Testis (tissue), 3 donors: Measurements from ENCODE around the gene VSIG10. TPM values are rescaled to one million over a fixed set of nuclear protein-coding genes. Genes with fewer than 3 reads are reported as not detected.
A peak's percentile ranks its signal among the peaks of the same experiment; 100 is the strongest.

Experiments
- DNase-seq: peaks from one replicate; pipeline ENCODE4 v3.0.0-alpha.2; 2019
- H3K27ac ChIP-seq, 2 donors: fragments of 200-600 bp; sonication (generic); one replicate each; pipeline ENCODE4 v1.5.1; 2019
- H3K27me3 ChIP-seq: fragments of 200-600 bp; sonication (generic); one replicate; pipeline ENCODE4 v1.5.1; 2019
- H3K36me3 ChIP-seq: fragments of 200-600 bp; sonication (generic); one replicate; pipeline ENCODE4 v1.5.1; 2017; ENCODE audit warnings: low read depth; ENCODE audit errors: missing control alignments
- H3K4me1 ChIP-seq: fragments of 200-600 bp; sonication (generic); one replicate; pipeline ENCODE4 v1.5.1; 2019
- H3K4me3 ChIP-seq, 2 donors: fragments of 200-600 bp; sonication (generic); one replicate each; pipeline ENCODE4 v1.5.1; 2017 to 2019
- H3K9me3 ChIP-seq: fragments of 200-600 bp; sonication (generic); one replicate; pipeline ENCODE4 v1.5.1; 2017
- POLR2A ChIP-seq: fragments of 450-650 bp; IDR thresholded peaks from one replicate; pipeline ENCODE4 v1.6.1; 2017; ENCODE audit warnings: antibody characterized with exemption, mild to moderate bottlenecking, moderate library complexity
- WGBS, 2 donors: methylation state at CpG; one replicate each; pipeline ENCODE4 v1.1.5; 2018; 5-methylcytosine and 5-hydroxymethylcytosine counted together
- intact Hi-C: fragments of 100-400 bp; cut with DNase I; formaldehyde crosslinking; loops from one replicate; pipeline ENCODE4 v1.15.1; 2023; ENCODE audit warnings: low total_unique reads
- polyA plus RNA-seq: library from polyadenylated mRNA; stranded (reverse); fragments of 350-450 nt; fragmentation: Illumina TruSeq; extraction: RNeasy Lipid Tissue Mini Kit (QIAGEN cat#74804); gene quantifications from one replicate; pipeline ENCODE4 v1.2.3, GENCODE V29; 2014; ENCODE audit warnings: low read depth, low replicate concordance; ENCODE audit not compliant: insufficient read depth
- small RNA-seq, 2 donors: library from RNA; depleted of rRNA; stranded (forward); fragments of <200 nt; gene quantifications; one replicate each; pipeline ENCODE3, GENCODE V24; 2016
- total RNA-seq, 2 donors: library from RNA; depleted of rRNA; stranded (reverse); fragments of >200 nt; gene quantifications; one replicate each; pipeline ENCODE4 v1.2.3, GENCODE V29; 2016
- TF ChIP-seq, protein P1 (sequence below), 3 experiments: fragments of 450-650 bp in 2 of 3; fragments of 200-600 bp in 1 of 3; sonication (generic) in 1 of 3; IDR thresholded peaks; one replicate each; pipeline ENCODE4 v1.5.1; 2016 to 2019; ENCODE audit warnings: antibody characterized with exemption in 3 of 3, mild to moderate bottlenecking in 2 of 3, moderate library complexity in 1 of 3

Gene VSIG10
- total and polyA plus RNA-seq, 3 donors from 2014 or later: 14.8 to 51.0 (median 43.2) TPM

DNA sequence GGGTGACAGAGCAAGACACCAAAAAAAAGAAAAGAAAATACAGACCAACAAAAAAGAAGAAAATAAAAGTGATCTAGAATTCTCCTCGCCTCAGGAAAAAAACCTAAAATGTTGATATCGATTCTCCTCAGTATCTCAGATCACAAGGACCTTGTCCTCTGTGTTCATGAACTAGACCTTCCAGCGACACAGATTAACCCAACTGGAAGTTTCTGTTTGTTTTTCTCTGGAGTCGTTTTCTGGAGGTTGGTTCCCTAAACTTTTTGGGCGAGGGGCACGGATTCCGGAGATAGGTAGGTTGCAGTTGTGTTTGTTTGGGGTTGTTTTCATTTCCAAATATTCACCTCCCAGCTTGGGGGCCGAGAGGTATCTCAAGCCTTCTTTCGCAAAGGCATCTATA, 87.9 kb downstream of the VSIG10 start:
- Histone ChIP-seq H3K36me3 (no peaks in the 10 kb centered on the region), H3K4me1 (no peaks in the 10 kb centered on the region), H3K9me3 (no peaks in the 10 kb centered on the region), H3K27me3 (no peaks in the 10 kb centered on the region), H3K4me3 (peak overlapping the region; percentile 55 to 85), H3K27ac (no peak overlapping the region)
- TF ChIP-seq, protein P1, sequence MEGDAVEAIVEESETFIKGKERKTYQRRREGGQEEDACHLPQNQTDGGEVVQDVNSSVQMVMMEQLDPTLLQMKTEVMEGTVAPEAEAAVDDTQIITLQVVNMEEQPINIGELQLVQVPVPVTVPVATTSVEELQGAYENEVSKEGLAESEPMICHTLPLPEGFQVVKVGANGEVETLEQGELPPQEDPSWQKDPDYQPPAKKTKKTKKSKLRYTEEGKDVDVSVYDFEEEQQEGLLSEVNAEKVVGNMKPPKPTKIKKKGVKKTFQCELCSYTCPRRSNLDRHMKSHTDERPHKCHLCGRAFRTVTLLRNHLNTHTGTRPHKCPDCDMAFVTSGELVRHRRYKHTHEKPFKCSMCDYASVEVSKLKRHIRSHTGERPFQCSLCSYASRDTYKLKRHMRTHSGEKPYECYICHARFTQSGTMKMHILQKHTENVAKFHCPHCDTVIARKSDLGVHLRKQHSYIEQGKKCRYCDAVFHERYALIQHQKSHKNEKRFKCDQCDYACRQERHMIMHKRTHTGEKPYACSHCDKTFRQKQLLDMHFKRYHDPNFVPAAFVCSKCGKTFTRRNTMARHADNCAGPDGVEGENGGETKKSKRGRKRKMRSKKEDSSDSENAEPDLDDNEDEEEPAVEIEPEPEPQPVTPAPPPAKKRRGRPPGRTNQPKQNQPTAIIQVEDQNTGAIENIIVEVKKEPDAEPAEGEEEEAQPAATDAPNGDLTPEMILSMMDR (IDR thresholded peaks at IDR 0.05): no peak
- TF ChIP-seq POLR2A: no peak
- 7 to 10% methylated on average over 9 of the region's 9 CpGs for WGBS, 2 donors
- no peak for DNase-seq
- intact Hi-C loops: no loop called here

DNA sequence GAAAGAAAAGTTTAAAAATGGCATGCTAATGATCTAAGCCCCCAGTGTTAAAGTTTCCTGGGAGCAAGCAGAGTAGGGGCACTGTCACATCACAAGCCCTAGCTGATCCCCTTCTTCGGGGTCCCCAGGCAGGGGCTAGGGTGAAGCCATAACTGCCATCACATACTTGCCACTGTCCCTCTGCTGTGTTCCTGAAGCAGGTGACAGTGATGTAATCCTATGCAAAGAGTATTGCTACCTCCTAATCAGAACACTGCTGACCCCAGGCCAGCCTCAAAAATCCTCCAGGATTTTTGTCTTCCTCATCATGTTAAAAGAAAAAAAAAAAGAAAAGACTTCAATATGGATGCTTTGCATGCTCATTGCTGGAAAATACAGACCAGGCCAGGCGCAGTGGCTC, 88.5 kb downstream of the VSIG10 start:
- 69 to 78% methylated on average over 2 of the region's 2 CpGs for WGBS, 2 donors
- intact Hi-C loops: no loop called here
- H3K27ac ChIP-seq: no peak overlapping the region

More for the DNA sequence above, 88.5 kb downstream of the VSIG10 start:
- no peaks in the 10 kb centered on the region for H3K4me1 ChIP-seq
- H3K36me3 ChIP-seq: no peaks in the 10 kb centered on the region
- TF ChIP-seq POLR2A: no peak
- TF ChIP-seq, protein P1 (IDR thresholded peaks at IDR 0.05): no peak
- no peaks in the 10 kb centered on the region for H3K27me3 ChIP-seq
- H3K9me3 ChIP-seq: no peaks in the 10 kb centered on the region
- H3K4me3 ChIP-seq: no peak overlapping the region
- DNase-seq: no peak

Small RNAs within 50 kb of the gene (small RNA-seq; reads per million reads assigned to genes)
- gene AC131159.1: 0 to 0.09 reads per million in 2 donors

Other genes starting within 250 kb of the VSIG10 start
- gene KSR2, start 135.0 kb downstream of the VSIG10 start, total RNA-seq: 1 to 10 TPM; 2.4 TPM
- gene KSR2, start 135.0 kb downstream of the VSIG10 start, polyA plus RNA-seq: 3.8 TPM
- gene RFC5, start 87.3 kb downstream of the VSIG10 start, total RNA-seq: 10 to 100 TPM; 20.9 to 23.0 TPM
- gene RFC5, start 87.3 kb downstream of the VSIG10 start, polyA plus RNA-seq: 20.0 TPM
- gene WSB2, start 42.8 kb downstream of the VSIG10 start, total RNA-seq: 10 to 100 TPM; 59.4 to 81.6 TPM
- 54.5 TPM for gene WSB2, start 42.8 kb downstream of the VSIG10 start, polyA plus RNA-seq
- gene PEBP1, start 32.1 kb upstream of the VSIG10 start, total RNA-seq: 100 to 1,000 TPM; 371 to 500 TPM
- gene PEBP1, start 32.1 kb upstream of the VSIG10 start, polyA plus RNA-seq: 370 TPM